K562 (cell line): ENCODE results near the gene VPS33B. TPM values are rescaled to one million over a fixed set of nuclear protein-coding genes. Genes with fewer than 3 reads are reported as not detected.
A peak's percentile ranks its signal among the peaks of the same experiment; 100 is the strongest.

Source experiments
- ATAC-seq: fragments of 200-7000 bp; cut with Tn5 transposase; 3 replicates; pipeline ENCODE4 v1.9.1; 2020; ENCODE audit warnings: moderate library complexity
- BruUV-seq: library from RNA; stranded (reverse); fragments of 400-500 nt; replicated peaks from 2 replicates; lab custom pipeline; 2021; lab: Mats Ljungman, UMichigan
- CTCF ChIA-PET: fragments of 300-600 bp; formaldehyde crosslinking; extraction: SDS; loops from one replicate; lab custom pipeline; 2021; ENCODE audit warnings: low intra/inter-chr PET ratio; lab: Yijun Ruan, JAX
- POLR2A ChIA-PET: fragments of 300-600, 350-650 bp; sonication (Branson Sonifier 250); formaldehyde crosslinking; extraction: SDS; loops from one replicate; lab custom pipeline; 2021; ENCODE audit warnings: antibody characterized with exemption, inconsistent platforms; lab: Yijun Ruan, JAX
- DNase-seq, 4 experiments: peaks; one replicate each; pipeline versions ENCODE4 v3.0.0 to v3.0.0-alpha.2; 2011 to 2018; ENCODE audit warnings: low spot score in 3 of 4, mixed read lengths in 3 of 4; ENCODE audit errors: extremely low read depth in 1 of 4
- FAIRE-seq: peaks from 2 replicates; lab custom pipeline; 2011; peaks lifted over from hg19 to GRCh38; lab: Jason Lieb, UNC
- H2AFZ ChIP-seq: 2 replicates; pipeline ENCODE4 v1.6.0; 2011; ENCODE audit warnings: low read depth, low read length, control low read depth, inconsistent platforms
- H3K27ac ChIP-seq: fragments of 200-600 bp; 3 replicates; pipeline ENCODE4 v1.8.0; 2011; ENCODE audit warnings: low read depth, mild to moderate bottlenecking, control low read depth, inconsistent platforms, low read length, moderate library complexity, mixed read lengths; ENCODE audit errors: extremely low read depth
- H3K27me3 ChIP-seq, 2 experiments: fragments of 300-600 bp in 1 of 2; 2 replicates in 1 of 2; 3 replicates in 1 of 2; pipeline versions ENCODE4 v1.6.0 to v1.8.0; 2011; ENCODE audit warnings: inconsistent platforms in 2 of 2, low read length in 2 of 2, mild to moderate bottlenecking in 1 of 2, mixed read lengths in 1 of 2, moderate library complexity in 1 of 2; ENCODE audit not compliant: control insufficient read depth in 2 of 2, insufficient read depth in 2 of 2
- H3K36me3 ChIP-seq: fragments of 300-600 bp; 3 replicates; pipeline ENCODE4 v1.8.0; 2011; ENCODE audit warnings: mild to moderate bottlenecking, low read length, inconsistent platforms; ENCODE audit not compliant: control insufficient read depth, insufficient read depth
- H3K4me1 ChIP-seq, 2 experiments: fragments of 200-600 bp in 1 of 2; replicated peaks in 1 of 2; 2 replicates in 1 of 2; 3 replicates in 1 of 2; pipeline versions ENCODE4 v1.5.1 to v1.8.0; 2011; ENCODE audit warnings: inconsistent platforms in 2 of 2, low read length in 2 of 2, mild to moderate bottlenecking in 1 of 2, mixed read lengths in 1 of 2, moderate library complexity in 1 of 2; ENCODE audit not compliant: control insufficient read depth in 2 of 2, insufficient read depth in 2 of 2
- H3K4me2 ChIP-seq: 2 replicates; pipeline ENCODE4 v1.6.1; 2011; ENCODE audit warnings: low read length, control low read depth, inconsistent platforms, mixed read lengths; ENCODE audit not compliant: insufficient read depth
- H3K4me3 ChIP-seq: fragments of 200-600 bp; sonication (generic), shearing (Covaris generic); 2 replicates; pipeline ENCODE4 v1.5.1; 2016; ENCODE audit warnings: control low read depth, inconsistent platforms
- H3K79me2 ChIP-seq: fragments of 200-600 bp; 3 replicates; pipeline ENCODE4 v1.8.0; 2011; ENCODE audit warnings: low read length, inconsistent platforms; ENCODE audit not compliant: control insufficient read depth, insufficient read depth
- H3K9ac ChIP-seq, 2 experiments: 2 replicates each; pipeline versions ENCODE4 v1.6.0 to v1.6.1; 2011; ENCODE audit warnings: low read depth in 2 of 2, low read length in 2 of 2, control low read depth in 1 of 2, inconsistent platforms in 1 of 2, mild to moderate bottlenecking in 1 of 2, mixed read lengths in 1 of 2; ENCODE audit not compliant: insufficient read depth in 1 of 2
- H3K9me1 ChIP-seq: one replicate; pipeline ENCODE4 v1.6.0; 2011; ENCODE audit warnings: inconsistent platforms, mild to moderate bottlenecking, low read length, moderate library complexity; ENCODE audit not compliant: control insufficient read depth, insufficient read depth
- H3K9me3 ChIP-seq: replicated peaks from 2 replicates; pipeline ENCODE4 v1.5.1; 2011; ENCODE audit warnings: low read depth, low read length, inconsistent platforms; ENCODE audit not compliant: control insufficient read depth, insufficient read depth
- H4K20me1 ChIP-seq: replicated peaks from 2 replicates; pipeline ENCODE4 v1.6.1; 2011; ENCODE audit warnings: low read length, inconsistent platforms, mixed read lengths; ENCODE audit not compliant: control insufficient read depth, insufficient read depth
- ARNT ChIP-seq, 2 experiments: fragments of 450-650 bp; IDR thresholded peaks; 2 replicates each; pipeline ENCODE4 v1.6.1; 2016; ENCODE audit warnings: mild to moderate bottlenecking in 1 of 2
- CEBPB ChIP-seq: fragments of 450-650 bp; IDR thresholded peaks from 2 replicates; pipeline ENCODE4 v1.6.1; 2016; ENCODE audit warnings: missing genetic modification characterization, missing compliant biosample characterization
- CEBPG ChIP-seq, 3 experiments: fragments of 200-800 bp in 1 of 3; sonication (Bioruptor generic) in 1 of 3; sonication (generic) in 1 of 3; formaldehyde crosslinking in 1 of 3; IDR thresholded peaks in 2 of 3; conservative IDR thresholded peaks in 1 of 3; 2 replicates each; pipeline versions ENCODE4 v1.6.1 to v1.8.0; 2016 to 2022; ENCODE audit warnings: missing compliant biosample characterization in 2 of 3, missing genetic modification characterization in 2 of 3, mild to moderate bottlenecking in 1 of 3, missing genetic modification reagents in 1 of 3
- TCF15 ChIP-seq: fragments of 250-450 bp; sonication (Bioruptor Pico); IDR thresholded peaks from 2 replicates; pipeline ENCODE4 v1.8.0; 2022; ENCODE audit warnings: moderate library complexity, mild to moderate bottlenecking, inconsistent platforms
- WGBS: fragments of 100-300 bp; shearing (Covaris generic); methylation state at CpG from one replicate; pipeline ENCODE4 v1.1.6; 2016; ENCODE audit warnings: low coverage, mixed read lengths; ENCODE audit not compliant: insufficient coverage; ENCODE audit errors: missing lambda C conversion rate; 5-methylcytosine and 5-hydroxymethylcytosine counted together
- in situ Hi-C: fragments of 300-500 bp; cut with MboI; formaldehyde crosslinking; loops from 4 replicates; pipeline ENCODE4 v1.15.0; 2018; ENCODE audit warnings: inconsistent platforms, mixed read lengths
- intact Hi-C: fragments of 100-400 bp; cut with micrococcal nuclease; formaldehyde crosslinking; loops from 2 replicates; pipeline ENCODE4 v1.14.2; 2022
- polyA plus RNA-seq, 8 experiments: library from polyadenylated mRNA; depleted of rRNA in 4 of 8; stranded (reverse) in 5 of 8; unstranded in 3 of 8; fragments of >200 nt; fragmentation: Nextera tagmentation in 2 of 8; fragmentation: Illumina TruSeq in 1 of 8; extraction: Ambion mirVana in 2 of 8; extraction: Trizol in 1 of 8; gene quantifications; 2 replicates each; pipeline versions ENCODE4 v1.2.1 to v1.2.3, GENCODE V29; 2011 to 2014; ENCODE audit warnings: inconsistent platforms in 1 of 8, missing spikeins in 1 of 8
- total RNA-seq, 7 experiments: library from RNA; depleted of rRNA in 6 of 7; stranded (reverse); fragments of >200 nt in 6 of 7; fragmentation: Illumina TruSeq in 2 of 7; extraction: Trizol in 2 of 7; gene quantifications; 2 replicates each; pipeline versions ENCODE4 v1.2.1 to v1.2.3, GENCODE V29; 2011 to 2021; ENCODE audit warnings: low replicate concordance in 1 of 7

Gene VPS33B
- total and polyA plus RNA-seq, 9 of the 15 experiments (the other 6 are each of a cell fraction or from before 2014, with no cell fraction given): 9.4 to 25.5 (median 14.8) TPM

DNA sequence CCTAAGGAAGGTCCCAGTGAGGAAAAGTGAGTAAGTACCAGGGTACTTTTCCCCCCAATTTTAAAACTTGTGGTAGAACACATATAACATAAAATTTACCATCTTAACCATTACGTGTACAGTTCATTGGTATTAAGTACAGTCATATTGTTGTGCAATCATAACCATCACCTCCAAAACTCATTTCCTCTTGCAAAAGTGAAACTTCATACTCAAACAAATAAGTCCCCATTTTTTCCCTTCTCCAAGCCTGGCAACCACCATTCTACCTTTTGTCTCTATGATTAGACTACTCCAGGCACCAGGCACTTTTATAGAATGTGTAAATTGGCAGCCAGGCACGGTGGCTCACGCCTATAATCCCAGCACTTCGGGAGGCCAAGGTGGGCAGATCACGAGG is 40.3 kb downstream of the VPS33B start:
- in situ Hi-C loops: no loop called here
- peaks cover 89% of the 10 kb centered on the region for H3K36me3 ChIP-seq
- no peak for ATAC-seq

GRCh38 chr15:90981681-90982080 is 40.7 kb downstream of the VPS33B start:
- POLR2A ChIA-PET: interaction anchor here (0.6 to 8.7 kb wide), 9 partner anchors 6 to 29 kb away, joined by 3 to 65 read pairs (median 4); no protein-coding TSS in a partner anchor
- Histone ChIP-seq H3K4me2 (no peak overlapping the region), H3K27me3 (no peaks in the 10 kb centered on the region), H3K79me2 (peaks cover 42% of the 10 kb centered on the region), H3K4me3 (no peak overlapping the region), H3K9me3 (no peaks in the 10 kb centered on the region), H4K20me1 (no peaks in the 10 kb centered on the region; the same call in 1 of the 2 replicates), H3K36me3 (peaks cover 91% of the 10 kb centered on the region), H3K27ac (no peak overlapping the region), H3K9ac (no peak overlapping the region), H2AFZ (no peak overlapping the region), H3K9me1 (no peaks in the 10 kb centered on the region), H3K4me1 (no peaks in the 10 kb centered on the region)
- no TSS peak for BruUV-seq
- TF ChIP-seq TCF15 (CRISPR knock-in tag): no peak
- ATAC-seq: no peak
- FAIRE-seq: no peak
- CTCF ChIA-PET: no interaction called here
- intact Hi-C loops: no loop called here
- DNase-seq: no peak
- in situ Hi-C loops: no loop called here
- 89% methylated on average over 5 of the region's 6 CpGs for WGBS

More for the DNA sequence above, 40.3 kb downstream of the VPS33B start:
- ChIA-PET CTCF (no interaction called here), POLR2A (interaction anchor here (1.1 to 8.7 kb wide), 5 partner anchors 5 to 21 kb away, joined by 4 to 65 read pairs (median 4); no protein-coding TSS in a partner anchor)
- no peaks in the 10 kb centered on the region for H3K27me3 ChIP-seq
- FAIRE-seq: no peak
- DNase-seq: no peak
- H3K4me2 ChIP-seq: no peak overlapping the region
- H2AFZ ChIP-seq: no peak overlapping the region
- no peaks in the 10 kb centered on the region for H3K9me1 ChIP-seq
- intact Hi-C loops: no loop called here
- H3K27ac ChIP-seq: no peak overlapping the region
- no peaks in the 10 kb centered on the region for H3K9me3 ChIP-seq
- no peak overlapping the region for H3K4me3 ChIP-seq
- TF ChIP-seq ARNT (IDR thresholded peaks at IDR 0.05): no peak
- TF ChIP-seq CEBPB (tag): peak; percentile 78
- TF ChIP-seq CEBPG (CRISPR knock-in tag; IDR thresholded peaks at IDR 0.05): no peak
- TF ChIP-seq CEBPG (tag; conservative IDR thresholded peaks at IDR 0.05 in 1 of 2, IDR thresholded peaks at IDR 0.05 in 1 of 2): peak; percentile 53 to 80
- WGBS: 96% methylated on average over 5 of the region's 5 CpGs
- H3K4me1 ChIP-seq: peaks cover under 1 to 4% of the 10 kb centered on the region in 2 experiments; a peak in 2 of 5 replicates
- no peaks in the 10 kb centered on the region; the same call in 1 of the 2 replicates for H4K20me1 ChIP-seq
- H3K79me2 ChIP-seq: peaks cover 46% of the 10 kb centered on the region
- no TSS peak for BruUV-seq
- H3K9ac ChIP-seq: no peak overlapping the region
